Thoracic aorta (tissue), 2 donors: ENCODE data around the gene CPXM2. TPM values are rescaled to one million over a fixed set of nuclear protein-coding genes. Genes with fewer than 3 reads are reported as not detected.

ENCODE experiments used
- ATAC-seq: fragments of 150-250 bp; one replicate; pipeline ENCODE4 v1.8.0; 2017; ENCODE audit warnings: low read depth; ENCODE audit not compliant: insufficient number of reproducible peaks, low FRiP score
- DNase-seq: peaks from one replicate; pipeline ENCODE4 v3.0.0-alpha.2; 2020; ENCODE audit warnings: low spot score
- H3K27ac ChIP-seq, 2 donors: fragments of 200-600 bp; sonication (generic); 1 replicate in 1 of 2; 2 replicates in 1 of 2; pipeline ENCODE4 v1.5.1; 2016; ENCODE audit warnings: mild to moderate bottlenecking in 2 of 2, moderate library complexity in 2 of 2
- H3K27me3 ChIP-seq: fragments of 200-600 bp; sonication (generic); replicated peaks from 2 replicates; pipeline ENCODE4 v1.6.0; 2016; ENCODE audit warnings: mild to moderate bottlenecking; ENCODE audit not compliant: insufficient read depth
- H3K36me3 ChIP-seq: fragments of 200-600 bp; sonication (generic); one replicate; pipeline ENCODE4 v1.5.1; 2016
- H3K4me1 ChIP-seq, 2 donors: fragments of 200-600 bp; sonication (generic); 1 replicate in 1 of 2; 2 replicates in 1 of 2; pipeline versions ENCODE4 v1.5.1 to v1.6.0; 2016; ENCODE audit warnings: low read depth in 2 of 2, mild to moderate bottlenecking in 1 of 2; ENCODE audit not compliant: control insufficient read depth in 1 of 2
- H3K4me3 ChIP-seq: fragments of 200-600 bp; sonication (generic); 2 replicates; pipeline ENCODE4 v1.5.1; 2016; ENCODE audit warnings: mild to moderate bottlenecking
- H3K9me3 ChIP-seq: fragments of 200-600 bp; sonication (generic); 2 replicates; pipeline ENCODE4 v1.5.1; 2016
- CTCF ChIP-seq: fragments of 200-600 bp; sonication (generic); IDR thresholded peaks from one replicate; pipeline ENCODE4 v1.5.1; 2019; ENCODE audit warnings: antibody characterized with exemption
- total RNA-seq, 2 donors: library from RNA; depleted of rRNA; stranded (reverse); fragments of >200 nt; gene quantifications; one replicate each; pipeline versions ENCODE4 v1.1.0 to v1.2.3, GENCODE V29; 2016

Gene CPXM2
- total RNA-seq, 2 donors from 2014 or later, result 275 to 348 TPM

DNA sequence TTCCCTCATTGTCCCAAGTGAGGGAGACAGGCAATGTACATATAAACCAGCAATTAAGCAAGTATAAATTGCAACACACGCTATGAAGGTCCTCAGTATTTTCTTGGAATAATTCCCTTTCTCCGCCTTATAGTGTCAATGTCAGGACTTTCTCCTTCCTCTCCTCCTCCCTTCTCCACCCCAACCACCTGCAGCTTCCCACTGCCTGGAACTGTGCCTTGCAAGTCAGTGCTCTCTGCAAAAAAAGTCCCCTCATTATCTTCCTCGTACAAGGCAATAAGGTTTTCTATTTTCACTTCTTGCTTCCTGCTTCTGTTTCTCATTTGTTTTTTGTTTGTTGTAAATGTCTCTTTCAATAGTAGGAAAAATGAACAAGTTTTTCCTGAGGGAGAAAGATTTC, 113.7 kb downstream of the CPXM2 start:
- DNase-seq, result no peak
- Histone ChIP-seq H3K4me3 (no peak overlapping the region), H3K27ac (no peak overlapping the region), H3K9me3 (no peaks in the 10 kb centered on the region), H3K27me3 (no peaks in the 10 kb centered on the region), H3K4me1 (no peaks in the 10 kb centered on the region), H3K36me3 (peaks cover 4% of the 10 kb centered on the region)
- TF ChIP-seq CTCF, result no peak
- no peak for ATAC-seq

GRCh38 chr10:123774132-123774742, 117.4 kb downstream of the CPXM2 start:
- Histone ChIP-seq H3K27ac (no peak overlapping the region), H3K9me3 (no peaks in the 10 kb centered on the region), H3K27me3 (no peaks in the 10 kb centered on the region), H3K4me1 (no peaks in the 10 kb centered on the region), H3K36me3 (no peaks in the 10 kb centered on the region), H3K4me3 (no peak overlapping the region)
- ATAC-seq (no peak), DNase-seq (no peak)
- no peak for TF ChIP-seq CTCF

GRCh38 chr10:123772645-123773508, 118.7 kb downstream of the CPXM2 start:
- Histone ChIP-seq H3K27me3 (no peaks in the 10 kb centered on the region), H3K9me3 (no peaks in the 10 kb centered on the region), H3K36me3 (peaks cover 2% of the 10 kb centered on the region), H3K4me1 (no peaks in the 10 kb centered on the region), H3K4me3 (no peak overlapping the region), H3K27ac (no peak overlapping the region)
- DNase-seq, result no peak
- TF ChIP-seq CTCF, result no peak
- no peak for ATAC-seq

DNA sequence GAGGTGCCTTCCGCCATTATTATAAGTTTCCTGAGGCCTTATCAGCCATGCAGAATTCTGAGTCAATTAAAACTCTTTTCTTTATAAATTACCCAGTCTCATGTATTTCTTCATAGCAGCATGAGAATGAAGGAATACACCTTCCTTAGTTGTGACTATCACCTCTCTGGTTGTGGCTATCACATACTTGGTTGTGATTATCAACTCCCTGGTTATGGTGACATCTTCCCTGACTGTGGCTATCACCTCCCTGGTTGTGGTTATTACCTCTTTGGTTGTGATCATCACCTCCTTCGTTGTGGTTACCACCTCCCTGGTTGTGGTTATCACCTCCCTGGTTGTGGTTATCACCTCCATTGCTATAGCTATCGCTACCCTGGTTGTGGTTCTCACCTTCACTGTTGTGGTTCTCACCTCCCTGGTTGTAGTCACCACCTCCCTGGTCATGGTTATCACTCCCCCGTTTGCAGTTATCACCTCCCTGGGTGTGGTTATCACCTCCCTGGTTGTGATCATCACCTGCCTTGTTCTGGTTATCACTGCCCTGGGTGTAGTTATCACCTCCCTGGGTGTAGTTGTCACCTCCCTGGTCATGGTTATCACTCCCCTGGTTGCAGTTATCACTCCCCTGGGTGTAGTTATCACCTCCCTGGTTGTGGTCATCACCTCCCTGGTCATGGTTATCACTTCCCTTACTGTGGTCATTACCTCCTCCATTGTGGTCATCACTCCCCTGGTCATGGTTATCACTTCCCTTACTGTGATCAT, 119.5 kb downstream of the CPXM2 start:
- Histone ChIP-seq H3K4me1 (no peaks in the 10 kb centered on the region), H3K36me3 (peaks cover 10% of the 10 kb centered on the region), H3K4me3 (no peak overlapping the region), H3K27ac (no peak overlapping the region), H3K27me3 (no peaks in the 10 kb centered on the region), H3K9me3 (no peaks in the 10 kb centered on the region)
- ATAC-seq (no peak), DNase-seq (no peak)
- no peak for TF ChIP-seq CTCF

DNA sequence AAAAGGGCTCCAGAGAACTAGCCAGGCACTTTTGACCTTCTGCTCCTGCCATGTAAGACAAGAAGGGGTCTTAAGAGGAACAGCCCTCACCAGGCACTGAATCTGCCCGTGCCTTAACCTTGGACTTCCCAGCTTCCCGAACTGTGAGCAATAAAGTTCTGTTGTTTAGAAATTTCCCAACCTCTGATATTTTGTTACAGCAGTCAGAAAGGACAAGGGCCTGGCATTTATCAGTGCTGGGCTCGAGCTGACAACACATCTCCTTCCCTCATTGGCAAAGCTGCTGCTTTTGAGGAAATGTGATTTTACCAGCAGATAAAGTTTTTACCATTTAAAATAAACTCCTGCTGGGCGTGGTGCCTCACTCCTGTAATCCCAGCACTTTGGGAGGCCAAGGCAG, 122.0 kb downstream of the CPXM2 start:
- H3K9me3 ChIP-seq, result no peaks in the 10 kb centered on the region
- no peak for DNase-seq
- ATAC-seq, result no peak
- TF ChIP-seq CTCF, result no peak
- H3K27me3 ChIP-seq, result no peaks in the 10 kb centered on the region
- H3K4me3 ChIP-seq, result no peak overlapping the region
- H3K36me3 ChIP-seq, result peaks cover 30% of the 10 kb centered on the region
- no peak overlapping the region for H3K27ac ChIP-seq
- no peaks in the 10 kb centered on the region for H3K4me1 ChIP-seq
